ENCODE data around the gene ERLIN1.

ERLIN1 gene

GRCh38 chr10:100175875-100176274, 10.0 kb downstream of the ERLIN1 start:
- no peak for TF ChIP-seq CTCF (IDR thresholded peaks at IDR 0.05; ENCODE audit: extremely low read depth, insufficient read depth, missing control alignments)
- DNase-seq (ENCODE audit: low spot score) = no peak
- in situ Hi-C loops (cut with MboI; ENCODE audit: low pct_unique_long_range_greater_than_20kb, low sequenced_read_pairs, unreplicated experiment) = no loop called here

DNA sequence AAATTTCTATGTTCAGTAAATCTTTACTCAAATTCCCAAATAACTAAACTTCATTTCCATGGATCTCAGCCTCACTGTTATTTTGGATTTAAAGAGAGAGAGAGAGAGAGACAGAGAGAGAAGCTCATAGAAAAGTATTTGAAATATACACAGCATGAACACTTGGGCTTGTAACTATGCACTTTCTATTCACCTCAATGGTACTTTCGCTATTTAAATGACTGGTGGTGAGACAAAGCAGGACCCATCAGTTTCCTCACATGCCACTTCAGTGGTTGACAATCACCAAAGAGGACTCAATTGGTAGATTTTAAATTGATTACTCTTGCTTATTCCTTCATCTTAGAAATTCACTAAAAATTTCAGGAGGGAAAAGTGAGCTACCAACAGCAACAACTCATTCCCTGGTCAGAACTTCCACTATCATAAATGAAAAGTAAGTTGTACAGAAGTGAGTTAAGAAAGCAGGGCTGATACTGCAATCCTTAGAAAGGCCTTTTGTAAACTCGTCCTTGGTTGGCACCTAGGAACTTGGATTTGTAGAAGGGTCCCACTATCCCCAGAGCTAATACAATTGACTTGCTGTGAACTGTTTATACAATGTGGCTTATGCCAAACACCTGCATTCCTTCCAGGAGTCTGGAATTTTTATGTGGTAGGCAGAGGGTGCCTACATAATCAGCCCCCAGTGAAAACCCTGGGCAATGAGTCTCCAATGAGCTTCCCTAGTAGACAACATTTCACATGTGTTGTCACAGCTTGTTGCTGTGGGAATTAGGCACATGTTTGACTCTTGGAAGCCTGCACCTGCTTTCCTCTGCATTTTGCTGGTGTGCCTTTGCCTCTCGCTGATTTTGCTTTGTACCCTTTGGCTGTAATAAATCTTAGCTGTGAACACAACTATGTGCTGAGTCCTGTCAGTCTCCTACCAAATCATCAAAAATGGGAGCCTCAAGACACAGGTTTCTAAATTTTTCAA, 10.8 kb downstream of the ERLIN1 start:
- no peak for TF ChIP-seq CTCF (IDR thresholded peaks at IDR 0.05; ENCODE audit: extremely low read depth, insufficient read depth, missing control alignments)
- in situ Hi-C loops (cut with MboI; ENCODE audit: low pct_unique_long_range_greater_than_20kb, low sequenced_read_pairs, unreplicated experiment) = no loop called here
- DNase-seq (ENCODE audit: low spot score) = peak; percentile 39

- no peak for DNase-seq (ENCODE audit: low spot score)
- no peak for TF ChIP-seq CTCF (IDR thresholded peaks at IDR 0.05; ENCODE audit: extremely low read depth, insufficient read depth, missing control alignments)
- in situ Hi-C loops (cut with MboI; ENCODE audit: low pct_unique_long_range_greater_than_20kb, low sequenced_read_pairs, unreplicated experiment) = no loop called here
Observed at GRCh38 chr10:100173035-100173434, 12.8 kb downstream of the ERLIN1 start.

GRCh38 chr10:100172349-100172748, 13.5 kb downstream of the ERLIN1 start:
- no peak for DNase-seq (ENCODE audit: low spot score)
- no peak for TF ChIP-seq CTCF (IDR thresholded peaks at IDR 0.05; ENCODE audit: extremely low read depth, insufficient read depth, missing control alignments)
- in situ Hi-C loops (cut with MboI; ENCODE audit: low pct_unique_long_range_greater_than_20kb, low sequenced_read_pairs, unreplicated experiment) = no loop called here

- no peak for DNase-seq (ENCODE audit: low spot score)
- TF ChIP-seq CTCF (IDR thresholded peaks at IDR 0.05; ENCODE audit: extremely low read depth, insufficient read depth, missing control alignments) = no peak
- in situ Hi-C loops (cut with MboI; ENCODE audit: low pct_unique_long_range_greater_than_20kb, low sequenced_read_pairs, unreplicated experiment) = no loop called here
Observed at GRCh38 chr10:100168313-100168643, 17.6 kb downstream of the ERLIN1 start.

DNA sequence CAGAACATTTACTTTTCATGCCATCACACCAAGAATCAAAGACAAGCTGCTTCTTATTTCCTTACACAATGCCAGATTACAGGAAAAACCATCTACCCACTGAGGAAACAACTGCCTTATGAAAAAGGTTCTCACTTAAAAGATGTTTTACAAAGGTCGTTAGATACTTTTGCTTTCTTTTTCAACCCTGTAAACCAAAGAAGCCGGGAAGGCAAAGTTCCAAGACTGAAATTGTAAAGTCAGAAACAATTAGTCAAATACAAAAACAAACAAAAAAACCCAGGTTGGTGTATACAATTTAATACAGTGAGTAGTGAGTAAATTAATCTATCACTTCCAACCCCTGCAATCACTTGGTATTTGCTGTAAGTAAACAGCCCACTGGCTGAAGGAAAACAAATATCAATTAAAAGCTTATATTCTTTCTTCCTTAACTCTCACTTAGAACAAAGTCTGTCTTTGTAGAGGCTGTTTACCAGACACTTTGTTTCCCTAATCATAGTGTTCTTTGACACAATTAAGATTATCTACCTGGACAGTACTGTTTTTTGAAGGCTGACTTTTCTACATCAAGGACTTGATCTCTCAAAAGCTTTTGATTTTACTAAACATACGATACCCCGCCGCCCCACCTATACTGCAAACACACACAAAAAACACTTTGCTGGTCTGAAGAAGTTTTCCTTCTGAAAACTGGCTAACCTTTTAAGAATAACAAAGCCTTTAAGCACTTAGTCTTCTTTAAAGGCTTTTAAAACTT, 18.1 kb downstream of the ERLIN1 start:
- TF ChIP-seq CTCF (IDR thresholded peaks at IDR 0.05; ENCODE audit: extremely low read depth, insufficient read depth, missing control alignments) = no peak
- in situ Hi-C loops (cut with MboI; ENCODE audit: low pct_unique_long_range_greater_than_20kb, low sequenced_read_pairs, unreplicated experiment) = no loop called here
- DNase-seq (ENCODE audit: low spot score) = no peak

Data from GM13977 (cell line).